ENCODE measurements around the gene NR5A2. TPM values are rescaled to one million over a fixed set of nuclear protein-coding genes. Genes with fewer than 3 reads are reported as not detected.

The NR5A2 gene
- total RNA-seq, 1 donor from 2014 or later: not detected

GRCh38 chr1:199995096-199995685, 32.3 kb upstream of the NR5A2 start:
- DNase-seq (ENCODE audit: low read depth) (no peak), FAIRE-seq (no peak)
- no peak overlapping the region for H3K4me3 ChIP-seq (ENCODE audit: low read depth, low read length)
- H3K27me3 ChIP-seq (ENCODE audit: control insufficient read depth, insufficient read depth, low read length): no peaks in the 10 kb centered on the region
- TF ChIP-seq, protein P1, sequence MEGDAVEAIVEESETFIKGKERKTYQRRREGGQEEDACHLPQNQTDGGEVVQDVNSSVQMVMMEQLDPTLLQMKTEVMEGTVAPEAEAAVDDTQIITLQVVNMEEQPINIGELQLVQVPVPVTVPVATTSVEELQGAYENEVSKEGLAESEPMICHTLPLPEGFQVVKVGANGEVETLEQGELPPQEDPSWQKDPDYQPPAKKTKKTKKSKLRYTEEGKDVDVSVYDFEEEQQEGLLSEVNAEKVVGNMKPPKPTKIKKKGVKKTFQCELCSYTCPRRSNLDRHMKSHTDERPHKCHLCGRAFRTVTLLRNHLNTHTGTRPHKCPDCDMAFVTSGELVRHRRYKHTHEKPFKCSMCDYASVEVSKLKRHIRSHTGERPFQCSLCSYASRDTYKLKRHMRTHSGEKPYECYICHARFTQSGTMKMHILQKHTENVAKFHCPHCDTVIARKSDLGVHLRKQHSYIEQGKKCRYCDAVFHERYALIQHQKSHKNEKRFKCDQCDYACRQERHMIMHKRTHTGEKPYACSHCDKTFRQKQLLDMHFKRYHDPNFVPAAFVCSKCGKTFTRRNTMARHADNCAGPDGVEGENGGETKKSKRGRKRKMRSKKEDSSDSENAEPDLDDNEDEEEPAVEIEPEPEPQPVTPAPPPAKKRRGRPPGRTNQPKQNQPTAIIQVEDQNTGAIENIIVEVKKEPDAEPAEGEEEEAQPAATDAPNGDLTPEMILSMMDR (IDR thresholded peaks at IDR 0.05; ENCODE audit: insufficient read depth, low read length, severe bottlenecking): no peak
- H3K36me3 ChIP-seq (ENCODE audit: control insufficient read depth, insufficient read depth, low read length): no peaks in the 10 kb centered on the region

DNA sequence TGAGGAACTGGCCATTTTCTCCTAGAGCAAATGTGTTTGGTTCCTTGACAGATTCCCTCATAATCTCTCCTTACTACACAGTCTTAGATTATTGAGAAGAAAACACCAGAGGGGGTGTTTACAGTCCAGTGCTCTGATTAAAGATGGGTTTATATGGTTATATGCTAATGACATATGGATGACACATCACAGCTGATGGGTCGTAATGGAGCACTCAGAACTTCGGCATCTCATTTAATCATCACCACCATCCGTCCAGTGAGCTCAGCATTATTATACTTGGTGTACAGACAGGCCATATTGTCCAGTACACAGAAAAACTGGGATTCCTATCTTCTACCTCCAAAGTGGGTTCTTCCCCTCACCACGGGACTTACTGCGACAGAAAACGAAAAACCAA, 22.3 kb upstream of the NR5A2 start:
- no peak for DNase-seq (ENCODE audit: low read depth)
- no peaks in the 10 kb centered on the region for H3K27me3 ChIP-seq (ENCODE audit: control insufficient read depth, insufficient read depth, low read length)
- FAIRE-seq: no peak

GRCh38 chr1:200006711-200007110, 20.8 kb upstream of the NR5A2 start:
- no peak for DNase-seq (ENCODE audit: low read depth)
- Histone ChIP-seq H3K4me3 (ENCODE audit: low read depth, low read length) (no peak overlapping the region), H3K36me3 (ENCODE audit: control insufficient read depth, insufficient read depth, low read length) (no peaks in the 10 kb centered on the region), H3K27me3 (ENCODE audit: control insufficient read depth, insufficient read depth, low read length) (no peaks in the 10 kb centered on the region)
- TF ChIP-seq, protein P1 (IDR thresholded peaks at IDR 0.05; ENCODE audit: insufficient read depth, low read length, severe bottlenecking): no peak
- FAIRE-seq: no peak

More for the DNA sequence above, 22.3 kb upstream of the NR5A2 start:
- H3K4me3 ChIP-seq (ENCODE audit: low read depth, low read length): no peak overlapping the region
- H3K36me3 ChIP-seq (ENCODE audit: control insufficient read depth, insufficient read depth, low read length): no peaks in the 10 kb centered on the region
- TF ChIP-seq, protein P1 (IDR thresholded peaks at IDR 0.05; ENCODE audit: insufficient read depth, low read length, severe bottlenecking): no peak

DNA sequence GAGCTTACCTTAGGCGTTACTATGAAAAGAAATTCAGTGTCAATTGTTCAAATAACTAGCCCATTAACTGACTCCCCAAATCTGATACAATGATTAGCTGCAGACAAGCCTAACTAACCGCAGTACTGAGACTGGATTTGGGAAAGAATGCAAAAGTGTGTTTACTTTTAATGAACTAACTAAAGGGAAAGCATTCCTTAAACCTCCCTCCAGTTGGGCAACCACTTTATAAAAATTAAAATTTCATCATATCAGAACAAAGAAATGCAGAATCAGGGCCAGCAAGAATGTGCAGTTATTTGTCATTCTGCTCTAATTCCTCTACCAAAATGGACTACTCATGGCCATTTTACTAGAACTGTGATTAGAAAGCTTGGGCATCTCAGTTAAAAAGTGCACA, 11.7 kb upstream of the NR5A2 start:
- no peak overlapping the region for H3K4me3 ChIP-seq (ENCODE audit: low read depth, low read length)
- FAIRE-seq (no peak), DNase-seq (ENCODE audit: low read depth) (no peak)
- H3K36me3 ChIP-seq (ENCODE audit: control insufficient read depth, insufficient read depth, low read length): no peaks in the 10 kb centered on the region
- TF ChIP-seq, protein P1 (IDR thresholded peaks at IDR 0.05; ENCODE audit: insufficient read depth, low read length, severe bottlenecking): no peak
- H3K27me3 ChIP-seq (ENCODE audit: control insufficient read depth, insufficient read depth, low read length): no peaks in the 10 kb centered on the region

GRCh38 chr1:200021577-200022238, 5.8 kb upstream of the NR5A2 start:
- no peaks in the 10 kb centered on the region for H3K36me3 ChIP-seq (ENCODE audit: control insufficient read depth, insufficient read depth, low read length)
- no peak for DNase-seq (ENCODE audit: low read depth)
- no peaks in the 10 kb centered on the region for H3K27me3 ChIP-seq (ENCODE audit: control insufficient read depth, insufficient read depth, low read length)
- H3K4me3 ChIP-seq (ENCODE audit: low read depth, low read length): no peak overlapping the region
- FAIRE-seq: no peak
- TF ChIP-seq, protein P1 (IDR thresholded peaks at IDR 0.05; ENCODE audit: insufficient read depth, low read length, severe bottlenecking): no peak
